Fibroblast of lung (primary cell): Measurements from ENCODE around the gene HSPA8. TPM values are rescaled to one million over a fixed set of nuclear protein-coding genes. Genes with fewer than 3 reads are reported as not detected.
A peak's percentile ranks its signal among the peaks of the same experiment; 100 is the strongest.

Experiments
- DNase-seq, 2 donors: peaks; one replicate each; pipeline versions ENCODE4 v3.0.0 to v3.0.0-alpha.2; 2010; ENCODE audit warnings: low read depth in 2 of 2
- H2AFZ ChIP-seq: 2 replicates; pipeline ENCODE4 v1.5.1; 2012; ENCODE audit warnings: low read length, control low read depth, inconsistent platforms
- H3K27ac ChIP-seq: 2 replicates; pipeline ENCODE4 v1.5.1; 2011; ENCODE audit warnings: low read length, control low read depth; ENCODE audit not compliant: insufficient read depth
- H3K27me3 ChIP-seq: 2 replicates; pipeline ENCODE4 v1.5.1; 2011; ENCODE audit warnings: mild to moderate bottlenecking, low read length; ENCODE audit not compliant: control insufficient read depth, insufficient read depth
- H3K36me3 ChIP-seq: 2 replicates; pipeline ENCODE4 v1.5.1; 2011; ENCODE audit warnings: low read length; ENCODE audit not compliant: control insufficient read depth, insufficient read depth
- H3K4me1 ChIP-seq: 2 replicates; pipeline ENCODE4 v1.5.1; 2011; ENCODE audit warnings: low read length; ENCODE audit not compliant: control insufficient read depth, insufficient read depth; ENCODE audit errors: extremely low read depth
- H3K4me2 ChIP-seq: 2 replicates; pipeline ENCODE4 v1.5.1; 2011; ENCODE audit warnings: low read length, control low read depth; ENCODE audit not compliant: insufficient read depth; ENCODE audit errors: extremely low read depth
- H3K4me3 ChIP-seq, 4 experiments: fragments of 200-600 bp in 1 of 4; sonication (generic) in 1 of 4; replicated peaks in 1 of 4; 2 replicates each; pipeline ENCODE4 v1.5.1; 2011 to 2016; ENCODE audit warnings: low read length in 4 of 4, low read depth in 3 of 4, mild to moderate bottlenecking in 3 of 4, control low read depth in 2 of 4, inconsistent platforms in 1 of 4, mixed read lengths in 1 of 4; ENCODE audit not compliant: insufficient read depth in 1 of 4; ENCODE audit errors: control extremely low read depth in 1 of 4
- H3K79me2 ChIP-seq: 2 replicates; pipeline ENCODE4 v1.5.1; 2012; ENCODE audit warnings: mild to moderate bottlenecking, low read length, inconsistent platforms; ENCODE audit not compliant: control insufficient read depth, insufficient read depth
- H3K9ac ChIP-seq: 2 replicates; pipeline ENCODE4 v1.5.1; 2011; ENCODE audit warnings: mild to moderate bottlenecking, low read length, control low read depth; ENCODE audit not compliant: insufficient read depth
- H3K9me3 ChIP-seq: 2 replicates; pipeline ENCODE4 v1.5.1; 2012; ENCODE audit warnings: low read depth, low read length; ENCODE audit not compliant: control insufficient read depth, insufficient read depth
- H4K20me1 ChIP-seq: 2 replicates; pipeline ENCODE4 v1.5.1; 2011; ENCODE audit warnings: low read length; ENCODE audit not compliant: control insufficient read depth, insufficient read depth; ENCODE audit errors: extremely low read depth
- EZH2 ChIP-seq: IDR thresholded peaks from 2 replicates; pipeline ENCODE4 v1.5.1; 2012; ENCODE audit warnings: low read length, control low read depth, mild to moderate bottlenecking; ENCODE audit errors: missing control alignments
- polyA minus RNA-seq: library from RNA; depleted of rRNA, polyadenylated mRNA; stranded (reverse); fragments of >200 nt; gene quantifications from 2 replicates; pipeline ENCODE4 v1.2.3, GENCODE V29; 2011; ENCODE audit warnings: low replicate concordance
- polyA plus RNA-seq, 2 donors: library from polyadenylated mRNA; depleted of rRNA in 1 of 2; stranded (reverse) in 1 of 2; unstranded in 1 of 2; fragments of >200 nt; gene quantifications; 2 replicates each; pipeline ENCODE4 v1.2.1, GENCODE V29; 2011 to 2012; ENCODE audit warnings: missing spikeins in 1 of 2
- total RNA-seq: library from RNA; depleted of rRNA; stranded (reverse); fragments of >200 nt; gene quantifications from 2 replicates; pipeline ENCODE4 v1.2.1, GENCODE V29; 2014
- TF ChIP-seq, protein P1 (sequence below), 2 donors: IDR thresholded peaks in 1 of 2; conservative IDR thresholded peaks in 1 of 2; 1 replicate in 1 of 2; 2 replicates in 1 of 2; pipeline ENCODE4 v1.5.1; 2011 to 2012; ENCODE audit warnings: low read length in 2 of 2, control low read depth in 1 of 2, inconsistent platforms in 1 of 2, low read depth in 1 of 2, mild to moderate bottlenecking in 1 of 2

The HSPA8 gene
- total RNA-seq (2,158 and 2,829 TPM in 2 replicates), polyA plus RNA-seq (2,431 and 3,603 TPM in 2 replicates), polyA minus RNA-seq (1,673 and 3,479 TPM in 2 replicates)
- 1,300 and 1,880 TPM in 2 replicates for polyA plus RNA-seq (2012)

DNA sequence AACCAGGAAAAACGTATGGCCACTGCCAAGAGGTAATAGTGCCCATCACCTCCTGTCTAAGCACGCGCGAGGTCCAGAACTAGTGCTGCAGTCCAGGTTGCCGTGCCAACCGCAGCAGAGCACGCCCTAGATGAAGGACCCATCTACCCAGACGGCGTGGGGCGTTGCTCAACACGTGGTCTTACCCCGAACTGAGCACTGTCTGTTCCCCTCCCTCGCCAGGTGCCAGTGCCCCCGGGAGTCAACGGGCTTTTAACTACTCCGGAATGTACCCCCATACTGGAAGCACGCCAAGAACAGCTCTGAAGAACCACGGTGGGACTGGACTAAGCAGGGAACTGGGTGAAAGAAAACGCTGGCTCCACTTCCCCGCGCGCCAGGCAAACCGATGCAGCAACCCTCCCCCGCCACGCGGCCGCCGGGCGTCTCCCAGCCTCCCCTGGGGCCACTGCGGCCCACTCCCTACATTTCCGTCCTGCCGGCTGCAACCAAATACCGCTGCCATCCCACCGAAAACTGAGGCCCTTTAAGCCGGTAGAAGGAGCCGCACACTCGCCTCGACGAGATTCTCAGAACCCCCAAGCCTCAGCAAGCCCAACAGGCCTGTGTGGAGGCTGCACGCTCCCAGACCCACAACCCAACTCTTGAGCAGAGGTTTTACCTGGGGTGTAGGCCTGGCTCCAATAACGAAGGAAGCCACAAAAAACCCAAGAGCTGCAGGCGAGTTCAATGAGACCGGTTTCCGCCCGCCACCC, at the start of gene HSPA8:
Gene HSPA8 (minus strand): TSS at position 734 of the 755 bp plus-strand sequence. CDS start 812 bp downstream, outside the sequence.
- H4K20me1 ChIP-seq: peaks cover 9% of the 10 kb centered on the region
- H3K4me3 ChIP-seq: peak within 1 kb of the TSS; percentile 94 to 99 (median 98)
- H3K9me3 ChIP-seq: no peaks in the 10 kb centered on the region
- peaks cover 29% of the 10 kb centered on the region for H3K36me3 ChIP-seq
- H2AFZ ChIP-seq: no peak within 1 kb of the TSS
- peak within 1 kb of the TSS; percentile 95 for H3K9ac ChIP-seq
- peak within 1 kb of the TSS; percentile 98 for H3K27ac ChIP-seq
- peaks cover 27% of the 10 kb centered on the region for H3K4me1 ChIP-seq
- TF ChIP-seq EZH2: no peak
- TF ChIP-seq, protein P1, sequence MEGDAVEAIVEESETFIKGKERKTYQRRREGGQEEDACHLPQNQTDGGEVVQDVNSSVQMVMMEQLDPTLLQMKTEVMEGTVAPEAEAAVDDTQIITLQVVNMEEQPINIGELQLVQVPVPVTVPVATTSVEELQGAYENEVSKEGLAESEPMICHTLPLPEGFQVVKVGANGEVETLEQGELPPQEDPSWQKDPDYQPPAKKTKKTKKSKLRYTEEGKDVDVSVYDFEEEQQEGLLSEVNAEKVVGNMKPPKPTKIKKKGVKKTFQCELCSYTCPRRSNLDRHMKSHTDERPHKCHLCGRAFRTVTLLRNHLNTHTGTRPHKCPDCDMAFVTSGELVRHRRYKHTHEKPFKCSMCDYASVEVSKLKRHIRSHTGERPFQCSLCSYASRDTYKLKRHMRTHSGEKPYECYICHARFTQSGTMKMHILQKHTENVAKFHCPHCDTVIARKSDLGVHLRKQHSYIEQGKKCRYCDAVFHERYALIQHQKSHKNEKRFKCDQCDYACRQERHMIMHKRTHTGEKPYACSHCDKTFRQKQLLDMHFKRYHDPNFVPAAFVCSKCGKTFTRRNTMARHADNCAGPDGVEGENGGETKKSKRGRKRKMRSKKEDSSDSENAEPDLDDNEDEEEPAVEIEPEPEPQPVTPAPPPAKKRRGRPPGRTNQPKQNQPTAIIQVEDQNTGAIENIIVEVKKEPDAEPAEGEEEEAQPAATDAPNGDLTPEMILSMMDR (conservative IDR thresholded peaks at IDR 0.05 in 1 of 2, IDR thresholded peaks at IDR 0.05 in 1 of 2; ENCODE audit: low read depth in 1 of 2, low read length in 2 of 2): no peak
- DNase-seq: peak; percentile 64 to 70
- H3K79me2 ChIP-seq: peaks cover 63% of the 10 kb centered on the region
- H3K27me3 ChIP-seq: no peaks in the 10 kb centered on the region
- peak within 1 kb of the TSS; percentile 93 for H3K4me2 ChIP-seq

GRCh38 chr11:123111465-123111864, 49.5 kb upstream of the HSPA8 start:
- no peak overlapping the region for H2AFZ ChIP-seq
- no peak overlapping the region for H3K4me3 ChIP-seq
- H3K9me3 ChIP-seq: no peaks in the 10 kb centered on the region
- H3K4me2 ChIP-seq: no peak overlapping the region
- no peaks in the 10 kb centered on the region for H4K20me1 ChIP-seq
- DNase-seq: peak; percentile 59 to 65
- H3K27me3 ChIP-seq: no peaks in the 10 kb centered on the region
- no peak overlapping the region for H3K9ac ChIP-seq
- peaks cover 32% of the 10 kb centered on the region for H3K79me2 ChIP-seq
- no peaks in the 10 kb centered on the region for H3K36me3 ChIP-seq
- TF ChIP-seq, protein P1 (conservative IDR thresholded peaks at IDR 0.05 in 1 of 2, IDR thresholded peaks at IDR 0.05 in 1 of 2; ENCODE audit: low read depth in 1 of 2, low read length in 2 of 2): peak; percentile 59 to 68
- TF ChIP-seq EZH2: no peak
- peak overlapping the region; percentile 40 for H3K27ac ChIP-seq
- peaks cover 10% of the 10 kb centered on the region for H3K4me1 ChIP-seq

- Histone ChIP-seq H3K27ac (no peak overlapping the region), H3K79me2 (peaks cover 29% of the 10 kb centered on the region), H3K4me1 (peaks cover 11% of the 10 kb centered on the region)
Observed at GRCh38 chr11:123110397-123110796, 48.5 kb upstream of the HSPA8 start.

More at GRCh38 chr11:123110397-123110796, 48.5 kb upstream of the HSPA8 start:
- Histone ChIP-seq H3K4me2 (no peak overlapping the region), H3K36me3 (no peaks in the 10 kb centered on the region), H3K4me3 (no peak overlapping the region), H3K9ac (no peak overlapping the region), H3K9me3 (no peaks in the 10 kb centered on the region), H4K20me1 (no peaks in the 10 kb centered on the region), H2AFZ (no peak overlapping the region), H3K27me3 (no peaks in the 10 kb centered on the region)
- TF ChIP-seq, protein P1 (conservative IDR thresholded peaks at IDR 0.05 in 1 of 2, IDR thresholded peaks at IDR 0.05 in 1 of 2; ENCODE audit: low read depth in 1 of 2, low read length in 2 of 2): no peak
- TF ChIP-seq EZH2: no peak
- DNase-seq: no peak
